ENCODE measurements around the gene ALDH2.

ALDH2 gene

DNA sequence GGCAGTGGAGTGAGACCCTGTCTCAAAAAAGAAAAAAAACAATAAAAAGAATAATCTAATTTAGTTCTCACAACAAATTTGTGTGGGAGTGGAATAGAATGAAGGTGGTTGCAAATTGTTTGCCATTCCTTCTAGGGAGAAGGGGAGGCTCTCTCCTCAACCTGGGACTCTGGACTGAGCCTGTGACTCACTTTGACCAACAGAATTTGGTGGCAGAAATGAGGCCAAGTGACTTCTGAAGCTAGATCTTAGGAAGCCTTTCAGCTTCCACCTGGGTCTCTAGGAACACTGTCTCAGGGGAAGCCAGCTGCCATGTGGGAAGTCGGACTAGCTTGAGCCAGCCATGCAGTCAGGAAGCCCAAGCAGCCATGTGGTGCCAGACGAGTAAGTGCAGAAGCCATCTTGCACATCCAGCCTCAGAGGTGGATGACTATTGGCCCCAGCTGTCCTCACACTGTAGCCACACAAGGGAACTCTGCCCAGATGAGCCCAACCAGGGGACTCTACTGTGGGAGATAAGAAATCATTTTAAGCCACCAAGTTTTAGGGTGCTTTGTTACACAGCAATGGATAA, 14.4 kb downstream of the ALDH2 start:
- TF ChIP-seq, protein P1, sequence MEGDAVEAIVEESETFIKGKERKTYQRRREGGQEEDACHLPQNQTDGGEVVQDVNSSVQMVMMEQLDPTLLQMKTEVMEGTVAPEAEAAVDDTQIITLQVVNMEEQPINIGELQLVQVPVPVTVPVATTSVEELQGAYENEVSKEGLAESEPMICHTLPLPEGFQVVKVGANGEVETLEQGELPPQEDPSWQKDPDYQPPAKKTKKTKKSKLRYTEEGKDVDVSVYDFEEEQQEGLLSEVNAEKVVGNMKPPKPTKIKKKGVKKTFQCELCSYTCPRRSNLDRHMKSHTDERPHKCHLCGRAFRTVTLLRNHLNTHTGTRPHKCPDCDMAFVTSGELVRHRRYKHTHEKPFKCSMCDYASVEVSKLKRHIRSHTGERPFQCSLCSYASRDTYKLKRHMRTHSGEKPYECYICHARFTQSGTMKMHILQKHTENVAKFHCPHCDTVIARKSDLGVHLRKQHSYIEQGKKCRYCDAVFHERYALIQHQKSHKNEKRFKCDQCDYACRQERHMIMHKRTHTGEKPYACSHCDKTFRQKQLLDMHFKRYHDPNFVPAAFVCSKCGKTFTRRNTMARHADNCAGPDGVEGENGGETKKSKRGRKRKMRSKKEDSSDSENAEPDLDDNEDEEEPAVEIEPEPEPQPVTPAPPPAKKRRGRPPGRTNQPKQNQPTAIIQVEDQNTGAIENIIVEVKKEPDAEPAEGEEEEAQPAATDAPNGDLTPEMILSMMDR (conservative IDR thresholded peaks at IDR 0.05; ENCODE audit: low read depth, low read length): no peak
- DNase-seq (ENCODE audit: low read depth): no peak
- no peak overlapping the region for H3K4me3 ChIP-seq (ENCODE audit: low read length)

DNA sequence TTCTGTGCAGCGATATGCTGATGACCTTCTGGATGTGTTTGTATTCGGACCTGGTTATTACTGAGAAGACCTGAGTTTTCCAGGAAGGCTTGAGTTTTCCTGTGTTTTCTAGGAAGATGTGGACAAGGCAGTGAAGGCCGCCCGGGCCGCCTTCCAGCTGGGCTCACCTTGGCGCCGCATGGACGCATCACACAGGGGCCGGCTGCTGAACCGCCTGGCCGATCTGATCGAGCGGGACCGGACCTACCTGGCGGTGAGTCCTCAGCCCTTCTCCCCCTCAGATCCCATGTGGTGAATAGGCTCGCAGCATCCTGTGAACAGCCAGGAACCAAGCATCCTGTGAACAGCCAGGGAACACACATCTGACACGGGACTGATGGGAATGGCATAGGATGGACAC, 16.3 kb downstream of the ALDH2 start:
- no peak overlapping the region for H3K4me3 ChIP-seq (ENCODE audit: low read length)
- DNase-seq (ENCODE audit: low read depth): no peak
- TF ChIP-seq, protein P1 (conservative IDR thresholded peaks at IDR 0.05; ENCODE audit: low read depth, low read length): no peak

DNA sequence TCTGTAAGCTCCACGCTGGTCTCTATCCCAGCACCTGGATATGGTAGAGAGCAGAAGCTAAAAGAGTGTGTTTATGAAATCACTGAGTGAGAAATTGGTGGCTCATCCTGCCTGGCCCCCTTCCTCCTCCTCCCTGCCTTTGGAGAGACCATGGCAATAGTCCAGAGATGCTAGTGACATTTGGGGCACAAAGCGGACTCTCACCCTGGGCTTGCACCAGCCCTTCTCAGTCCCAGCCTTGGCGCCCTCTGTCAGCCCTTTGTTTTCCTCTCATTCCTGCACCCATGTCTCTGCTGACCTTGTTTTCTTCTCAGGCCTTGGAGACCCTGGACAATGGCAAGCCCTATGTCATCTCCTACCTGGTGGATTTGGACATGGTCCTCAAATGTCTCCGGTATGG, 18.2 kb downstream of the ALDH2 start:
- H3K4me3 ChIP-seq (ENCODE audit: low read length): no peak overlapping the region
- TF ChIP-seq, protein P1 (conservative IDR thresholded peaks at IDR 0.05; ENCODE audit: low read depth, low read length): no peak
- no peak for DNase-seq (ENCODE audit: low read depth)

DNA sequence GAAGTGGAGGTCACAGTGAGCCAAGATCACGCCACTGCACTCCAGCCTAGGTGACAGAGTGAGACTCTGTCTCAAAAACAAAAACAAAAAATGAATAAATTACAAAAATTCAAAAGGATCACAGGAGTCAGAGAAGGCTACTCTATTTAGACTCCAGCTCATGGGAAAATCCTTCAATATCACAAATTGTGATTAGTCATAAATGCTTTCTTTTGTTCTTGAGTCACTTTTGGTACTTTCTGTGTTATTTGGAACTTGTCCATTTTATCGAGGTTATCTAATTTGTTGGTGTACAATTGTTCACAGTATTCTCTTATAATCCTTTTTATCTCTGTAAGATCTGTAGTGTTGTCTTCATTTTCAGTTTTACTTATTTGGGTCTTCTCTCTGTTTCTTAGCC, 18.9 kb downstream of the ALDH2 start:
- DNase-seq (ENCODE audit: low read depth): no peak
- TF ChIP-seq, protein P1 (conservative IDR thresholded peaks at IDR 0.05; ENCODE audit: low read depth, low read length): no peak
- H3K4me3 ChIP-seq (ENCODE audit: low read length): no peak overlapping the region

DNA sequence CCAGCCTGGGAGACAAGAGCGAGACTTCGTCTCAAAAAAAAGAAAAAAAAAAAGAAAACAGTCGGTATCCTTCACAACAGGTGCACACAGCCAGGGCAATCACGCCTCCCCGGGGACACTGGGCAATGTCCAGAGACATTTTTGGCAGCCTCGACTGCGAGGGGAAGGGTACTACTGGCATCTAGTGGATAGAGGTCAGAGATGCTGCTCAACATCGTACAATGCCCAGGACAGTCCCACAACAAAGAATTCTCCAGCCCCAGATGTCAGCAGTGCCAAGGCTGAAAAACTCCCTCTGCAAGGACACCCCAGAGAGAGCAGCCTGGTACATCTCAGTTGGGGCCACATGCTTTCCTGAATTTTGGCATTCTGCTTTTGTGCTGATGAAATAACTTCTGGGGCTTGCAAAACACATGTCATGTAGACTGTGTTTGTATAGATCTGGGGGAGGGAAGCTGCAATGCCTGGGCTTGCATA, 21.5 kb downstream of the ALDH2 start:
- H3K4me3 ChIP-seq (ENCODE audit: low read length): no peak overlapping the region
- DNase-seq (ENCODE audit: low read depth): no peak
- TF ChIP-seq, protein P1 (conservative IDR thresholded peaks at IDR 0.05; ENCODE audit: low read depth, low read length): no peak

DNA sequence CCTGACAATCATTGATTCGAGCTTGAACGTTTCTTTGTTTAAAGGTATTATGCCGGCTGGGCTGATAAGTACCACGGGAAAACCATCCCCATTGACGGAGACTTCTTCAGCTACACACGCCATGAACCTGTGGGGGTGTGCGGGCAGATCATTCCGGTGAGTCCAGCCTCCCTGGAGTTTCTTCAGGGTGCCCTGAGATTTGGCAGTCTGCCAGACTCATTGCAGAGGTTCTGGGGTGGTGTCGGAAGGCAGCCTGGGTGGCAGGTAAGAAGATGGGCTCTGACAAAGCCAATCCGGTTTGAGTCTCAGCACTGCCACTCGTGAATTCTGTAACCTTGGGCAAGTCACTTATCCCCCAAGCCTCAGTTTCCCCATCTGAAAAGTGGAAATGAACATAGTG, 23.0 kb downstream of the ALDH2 start:
- no peak for DNase-seq (ENCODE audit: low read depth)
- H3K4me3 ChIP-seq (ENCODE audit: low read length): no peak overlapping the region
- TF ChIP-seq, protein P1 (conservative IDR thresholded peaks at IDR 0.05; ENCODE audit: low read depth, low read length): no peak

DNA sequence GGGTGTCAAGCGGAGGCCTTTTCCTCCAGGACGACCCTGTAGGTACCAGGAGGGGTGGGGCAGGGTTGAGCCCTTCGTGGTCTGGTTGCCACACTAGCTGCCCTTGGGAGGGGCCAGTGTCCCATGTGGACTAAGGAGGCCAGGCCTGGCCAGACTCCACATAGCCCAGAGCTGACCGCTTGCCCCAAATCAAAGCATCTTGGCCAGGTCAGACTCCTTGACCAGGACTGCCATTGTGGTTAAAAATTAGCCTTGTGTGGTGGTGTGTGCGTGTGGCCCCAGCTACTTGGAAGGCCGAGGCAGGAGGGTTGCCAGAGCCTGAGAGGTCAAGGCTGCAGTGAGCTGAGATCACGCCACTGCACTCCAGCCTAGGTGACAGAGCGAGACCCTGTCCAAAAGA, 24.8 kb downstream of the ALDH2 start:
- DNase-seq (ENCODE audit: low read depth): no peak
- TF ChIP-seq, protein P1 (conservative IDR thresholded peaks at IDR 0.05; ENCODE audit: low read depth, low read length): no peak
- H3K4me3 ChIP-seq (ENCODE audit: low read length): no peak overlapping the region

Measured in retinal pigment epithelial cell (primary cell).